ENCODE results near the gene PIPOX. TPM values are rescaled to one million over a fixed set of nuclear protein-coding genes. Genes with fewer than 3 reads are reported as not detected.

Gene PIPOX
- total and polyA plus RNA-seq, 4 donors: 1.6 to 2.4 (median 2.0) TPM

GRCh38 chr17:29090750-29091605 lies 48.0 kb downstream of the PIPOX start:
- H3K4me1 ChIP-seq (ENCODE audit: control insufficient read depth in 1 of 2, insufficient read depth in 2 of 2, low read length in 2 of 2): no peaks in the 10 kb centered on the region
- intact Hi-C loops (cut with DNase I): no loop called here
- WGBS, 2 donors: 70 to 75% methylated on average over 12 of the region's 12 CpGs
- DNase-seq (no peak), ATAC-seq (ENCODE audit: low FRiP score) (no peak)
- no peaks in the 10 kb centered on the region for H3K27me3 ChIP-seq (ENCODE audit: control insufficient read depth in 1 of 2, insufficient read depth in 2 of 2, low read length in 1 of 2)
- H3K27ac ChIP-seq (ENCODE audit: low read depth in 1 of 2, low read length in 2 of 2): no peak overlapping the region
- H3K4me3 ChIP-seq (ENCODE audit: low read length in 2 of 2): no peak overlapping the region
- H3K36me3 ChIP-seq (ENCODE audit: control insufficient read depth in 1 of 2, insufficient read depth in 2 of 2, low read length in 1 of 2): peaks cover 4 to 31% of the 10 kb centered on the region in 2 donors
- H3K9me3 ChIP-seq (ENCODE audit: control insufficient read depth, low read length): no peaks in the 10 kb centered on the region

GRCh38 chr17:29091606-29092289 lies 48.8 kb downstream of the PIPOX start:
- 82 to 86% methylated on average over 13 of the region's 13 CpGs for WGBS, 2 donors
- H3K4me3 ChIP-seq (ENCODE audit: low read length in 2 of 2): no peak overlapping the region
- no peaks in the 10 kb centered on the region for H3K27me3 ChIP-seq (ENCODE audit: control insufficient read depth in 1 of 2, insufficient read depth in 2 of 2, low read length in 1 of 2)
- intact Hi-C loops (cut with DNase I): no loop called here
- no peaks in the 10 kb centered on the region for H3K9me3 ChIP-seq (ENCODE audit: control insufficient read depth, low read length)
- no peak for ATAC-seq (ENCODE audit: low FRiP score)
- no peak overlapping the region for H3K27ac ChIP-seq (ENCODE audit: low read depth in 1 of 2, low read length in 2 of 2)
- H3K36me3 ChIP-seq (ENCODE audit: control insufficient read depth in 1 of 2, insufficient read depth in 2 of 2, low read length in 1 of 2): peaks cover 4 to 28% of the 10 kb centered on the region in 2 donors
- H3K4me1 ChIP-seq (ENCODE audit: control insufficient read depth in 1 of 2, insufficient read depth in 2 of 2, low read length in 2 of 2): no peaks in the 10 kb centered on the region
- DNase-seq: no peak

- 92% methylated on average over 20 of the region's 20 CpGs for WGBS, 2 donors
- no peaks in the 10 kb centered on the region for H3K9me3 ChIP-seq (ENCODE audit: control insufficient read depth, low read length)
- H3K4me3 ChIP-seq (ENCODE audit: low read length in 2 of 2): no peak overlapping the region
- DNase-seq (no peak), ATAC-seq (ENCODE audit: low FRiP score) (no peak)
- no peak overlapping the region for H3K27ac ChIP-seq (ENCODE audit: low read depth in 1 of 2, low read length in 2 of 2)
- H3K36me3 ChIP-seq (ENCODE audit: control insufficient read depth in 1 of 2, insufficient read depth in 2 of 2, low read length in 1 of 2): peaks cover 4 to 33% of the 10 kb centered on the region in 2 donors
- intact Hi-C loops (cut with DNase I): no loop called here
- H3K27me3 ChIP-seq (ENCODE audit: control insufficient read depth in 1 of 2, insufficient read depth in 2 of 2, low read length in 1 of 2): no peaks in the 10 kb centered on the region
- no peaks in the 10 kb centered on the region for H3K4me1 ChIP-seq (ENCODE audit: control insufficient read depth in 1 of 2, insufficient read depth in 2 of 2, low read length in 2 of 2)
These were observed 50.3 kb downstream of the PIPOX start for GRCh38 chr17:29093090-29093871.

GRCh38 chr17:29094101-29094708 lies 51.3 kb downstream of the PIPOX start:
- Histone ChIP-seq H3K4me1 (ENCODE audit: control insufficient read depth in 1 of 2, insufficient read depth in 2 of 2, low read length in 2 of 2) (no peaks in the 10 kb centered on the region), H3K27ac (ENCODE audit: low read depth in 1 of 2, low read length in 2 of 2) (no peak overlapping the region), H3K4me3 (ENCODE audit: low read length in 2 of 2) (no peak overlapping the region), H3K9me3 (ENCODE audit: control insufficient read depth, low read length) (no peaks in the 10 kb centered on the region), H3K27me3 (ENCODE audit: control insufficient read depth in 1 of 2, insufficient read depth in 2 of 2, low read length in 1 of 2) (no peaks in the 10 kb centered on the region), H3K36me3 (ENCODE audit: control insufficient read depth in 1 of 2, insufficient read depth in 2 of 2, low read length in 1 of 2) (peaks cover 4 to 34% of the 10 kb centered on the region in 2 donors)
- ATAC-seq (ENCODE audit: low FRiP score): no peak
- intact Hi-C loops (cut with DNase I): no loop called here
- 84 to 87% methylated on average over 11 of the region's 11 CpGs for WGBS, 2 donors
- DNase-seq: no peak

- Histone ChIP-seq H3K4me1 (ENCODE audit: control insufficient read depth in 1 of 2, insufficient read depth in 2 of 2, low read length in 2 of 2) (no peaks in the 10 kb centered on the region), H3K36me3 (ENCODE audit: control insufficient read depth in 1 of 2, insufficient read depth in 2 of 2, low read length in 1 of 2) (peaks cover 4 to 36% of the 10 kb centered on the region in 2 donors), H3K27me3 (ENCODE audit: control insufficient read depth in 1 of 2, insufficient read depth in 2 of 2, low read length in 1 of 2) (no peaks in the 10 kb centered on the region), H3K9me3 (ENCODE audit: control insufficient read depth, low read length) (no peaks in the 10 kb centered on the region), H3K4me3 (ENCODE audit: low read length in 2 of 2) (no peak overlapping the region), H3K27ac (ENCODE audit: low read depth in 1 of 2, low read length in 2 of 2) (no peak overlapping the region)
- 82 to 86% methylated on average over 6 of the region's 6 CpGs for WGBS, 2 donors
- no peak for DNase-seq
- ATAC-seq (ENCODE audit: low FRiP score): no peak
- intact Hi-C loops (cut with DNase I): no loop called here
These were observed 52.5 kb downstream of the PIPOX start for GRCh38 chr17:29095439-29095838.

GRCh38 chr17:29096094-29096493 lies 53.2 kb downstream of the PIPOX start:
- H3K27me3 ChIP-seq (ENCODE audit: control insufficient read depth in 1 of 2, insufficient read depth in 2 of 2, low read length in 1 of 2): no peaks in the 10 kb centered on the region
- ATAC-seq (ENCODE audit: low FRiP score) (no peak), DNase-seq (no peak)
- no peak overlapping the region for H3K4me3 ChIP-seq (ENCODE audit: low read length in 2 of 2)
- intact Hi-C loops (cut with DNase I): no loop called here
- no peaks in the 10 kb centered on the region for H3K4me1 ChIP-seq (ENCODE audit: control insufficient read depth in 1 of 2, insufficient read depth in 2 of 2, low read length in 2 of 2)
- H3K27ac ChIP-seq (ENCODE audit: low read depth in 1 of 2, low read length in 2 of 2): no peak overlapping the region
- peaks cover 0 to 30% of the 10 kb centered on the region in 2 donors for H3K36me3 ChIP-seq (ENCODE audit: control insufficient read depth in 1 of 2, insufficient read depth in 2 of 2, low read length in 1 of 2)
- H3K9me3 ChIP-seq (ENCODE audit: control insufficient read depth, low read length): no peaks in the 10 kb centered on the region
- 66 to 72% methylated on average over 6 of the region's 6 CpGs for WGBS, 2 donors

- Histone ChIP-seq H3K36me3 (ENCODE audit: control insufficient read depth in 1 of 2, insufficient read depth in 2 of 2, low read length in 1 of 2) (peaks cover 0 to 17% of the 10 kb centered on the region in 2 donors), H3K9me3 (ENCODE audit: control insufficient read depth, low read length) (no peaks in the 10 kb centered on the region), H3K4me1 (ENCODE audit: control insufficient read depth in 1 of 2, insufficient read depth in 2 of 2, low read length in 2 of 2) (no peaks in the 10 kb centered on the region), H3K27me3 (ENCODE audit: control insufficient read depth in 1 of 2, insufficient read depth in 2 of 2, low read length in 1 of 2) (no peaks in the 10 kb centered on the region), H3K27ac (ENCODE audit: low read depth in 1 of 2, low read length in 2 of 2) (no peak overlapping the region), H3K4me3 (ENCODE audit: low read length in 2 of 2) (no peak overlapping the region)
- 85 to 89% methylated on average over 5 of the region's 5 CpGs for WGBS, 2 donors
- no peak for DNase-seq
- intact Hi-C loops (cut with DNase I): no loop called here
- no peak for ATAC-seq (ENCODE audit: low FRiP score)
These were observed 56.6 kb downstream of the PIPOX start for GRCh38 chr17:29099527-29099926.

GRCh38 chr17:29100296-29100695 lies 57.4 kb downstream of the PIPOX start:
- no peak overlapping the region for H3K4me3 ChIP-seq (ENCODE audit: low read length in 2 of 2)
- 73 to 85% methylated on average over 8 of the region's 8 CpGs for WGBS, 2 donors
- H3K27ac ChIP-seq (ENCODE audit: low read depth in 1 of 2, low read length in 2 of 2): no peak overlapping the region
- ATAC-seq (ENCODE audit: low FRiP score) (no peak), DNase-seq (no peak)
- peaks cover 0 to 17% of the 10 kb centered on the region in 2 donors for H3K36me3 ChIP-seq (ENCODE audit: control insufficient read depth in 1 of 2, insufficient read depth in 2 of 2, low read length in 1 of 2)
- no peaks in the 10 kb centered on the region for H3K27me3 ChIP-seq (ENCODE audit: control insufficient read depth in 1 of 2, insufficient read depth in 2 of 2, low read length in 1 of 2)
- H3K4me1 ChIP-seq (ENCODE audit: control insufficient read depth in 1 of 2, insufficient read depth in 2 of 2, low read length in 2 of 2): no peaks in the 10 kb centered on the region
- H3K9me3 ChIP-seq (ENCODE audit: control insufficient read depth, low read length): no peaks in the 10 kb centered on the region
- intact Hi-C loops (cut with DNase I): no loop called here
